SU-DHL-6 (cell line): ENCODE measurements around the gene CMTM5.
A peak's percentile ranks its signal among the peaks of the same experiment; 100 is the strongest.

Experiments
- H2AFZ ChIP-seq: fragments of 200-600 bp; sonication (generic); 2 replicates; pipeline ENCODE4 v1.6.1; 2014; ENCODE audit warnings: low read depth, mild to moderate bottlenecking, moderate library complexity, mixed read lengths, antibody characterized with exemption, low read length; ENCODE audit not compliant: severe bottlenecking
- H3F3A ChIP-seq: fragments of 200-600 bp; shearing (Covaris generic); 2 replicates; pipeline ENCODE4 v1.6.0; 2016; ENCODE audit warnings: antibody characterized with exemption, mild to moderate bottlenecking; ENCODE audit not compliant: insufficient read depth
- H3K27ac ChIP-seq: fragments of 200-600 bp; sonication (generic); 2 replicates; pipeline ENCODE4 v1.5.1; 2016; ENCODE audit warnings: low read depth, mild to moderate bottlenecking, low read length, moderate library complexity, mixed read lengths
- H3K27me3 ChIP-seq: fragments of 200-600 bp; sonication (generic), shearing (Covaris generic); 2 replicates; pipeline ENCODE4 v1.6.0; 2014; ENCODE audit warnings: mild to moderate bottlenecking, low read length
- H3K36me3 ChIP-seq: fragments of 200-600 bp; sonication (generic); 2 replicates; pipeline ENCODE4 v1.6.1; 2014; ENCODE audit warnings: mild to moderate bottlenecking, low read length, mixed read lengths
- H3K4me2 ChIP-seq: fragments of 300-600, 200-600 bp; shearing (Covaris generic), sonication (generic); 2 replicates; pipeline ENCODE4 v1.6.0; 2014; ENCODE audit warnings: low read length, low read depth, mild to moderate bottlenecking; ENCODE audit not compliant: poor library complexity, severe bottlenecking
- H3K4me3 ChIP-seq: fragments of 200-600 bp; sonication (generic); 2 replicates; pipeline ENCODE4 v1.5.1; 2014; ENCODE audit warnings: antibody characterized with exemption, low read length, mild to moderate bottlenecking, mixed read lengths; ENCODE audit not compliant: insufficient read depth, poor library complexity, severe bottlenecking
- H3K79me2 ChIP-seq: fragments of 200-600 bp; sonication (generic); 2 replicates; pipeline ENCODE4 v1.6.1; 2014; ENCODE audit warnings: mild to moderate bottlenecking, low read length, moderate library complexity; ENCODE audit not compliant: insufficient read depth
- H3K9ac ChIP-seq: fragments of 200-600 bp; sonication (generic); 2 replicates; pipeline ENCODE4 v1.7.0; 2014; ENCODE audit warnings: mild to moderate bottlenecking, low read length
- H3K9me2 ChIP-seq: fragments of 200-600 bp; sonication (generic); replicated peaks from 2 replicates; pipeline ENCODE4 v1.6.1; 2014; ENCODE audit warnings: low read length; ENCODE audit not compliant: insufficient read depth
- H3K9me3 ChIP-seq: fragments of 200-600 bp; sonication (generic); 2 replicates; pipeline ENCODE4 v1.6.1; 2014; ENCODE audit warnings: low read length, mixed read lengths; ENCODE audit not compliant: insufficient read depth
- H4K20me1 ChIP-seq: fragments of 200-600 bp; sonication (generic); 2 replicates; pipeline ENCODE4 v1.6.1; 2014; ENCODE audit warnings: low read depth, mild to moderate bottlenecking, antibody characterized with exemption, low read length, moderate library complexity, mixed read lengths
- CTCF ChIP-seq: fragments of 200-600 bp; sonication (generic); IDR thresholded peaks from one replicate; pipeline ENCODE4 v1.5.1; 2017; ENCODE audit warnings: antibody characterized with exemption, mild to moderate bottlenecking, low read length, moderate library complexity; ENCODE audit not compliant: insufficient read depth, poor library complexity, severe bottlenecking
- EZH2phosphoT487 ChIP-seq: fragments of 200-600 bp; sonication (generic), shearing (Covaris generic); conservative IDR thresholded peaks from 2 replicates; pipeline ENCODE4 v1.6.1; 2018; ENCODE audit warnings: mild to moderate bottlenecking, antibody characterized with exemption, low read length, moderate library complexity, mixed read lengths

CMTM5 gene

GRCh38 chr14:23378612-23379220 lies 1.9 kb downstream of the CMTM5 start:
- TF ChIP-seq EZH2phosphoT487 (no peak), CTCF (no peak)
- no peak overlapping the region for H3K4me2 ChIP-seq
- no peaks in the 10 kb centered on the region for H3K9me3 ChIP-seq
- H3K79me2 ChIP-seq = no peaks in the 10 kb centered on the region
- no peaks in the 10 kb centered on the region for H3K9me2 ChIP-seq
- no peaks in the 10 kb centered on the region for H3K36me3 ChIP-seq
- H3K4me3 ChIP-seq = no peak overlapping the region
- H4K20me1 ChIP-seq = no peaks in the 10 kb centered on the region
- no peak overlapping the region for H3K9ac ChIP-seq
- no peak overlapping the region for H2AFZ ChIP-seq
- H3F3A ChIP-seq = no peaks in the 10 kb centered on the region
- H3K27ac ChIP-seq = no peak overlapping the region
- no peaks in the 10 kb centered on the region for H3K27me3 ChIP-seq

GRCh38 chr14:23379366-23380196 lies 2.7 kb downstream of the CMTM5 start:
- Histone ChIP-seq H4K20me1 (no peaks in the 10 kb centered on the region), H3K4me3 (no peak overlapping the region), H3K79me2 (no peaks in the 10 kb centered on the region), H3K4me2 (no peak overlapping the region), H2AFZ (no peak overlapping the region), H3F3A (no peaks in the 10 kb centered on the region), H3K36me3 (no peaks in the 10 kb centered on the region), H3K9ac (no peak overlapping the region), H3K9me2 (no peaks in the 10 kb centered on the region), H3K9me3 (no peaks in the 10 kb centered on the region), H3K27ac (no peak overlapping the region), H3K27me3 (no peaks in the 10 kb centered on the region)
- TF ChIP-seq CTCF (peak; percentile 88), EZH2phosphoT487 (no peak)

GRCh38 chr14:23380197-23380914 lies 3.5 kb downstream of the CMTM5 start:
- Histone ChIP-seq H3K9ac (no peak overlapping the region), H3K9me2 (no peaks in the 10 kb centered on the region), H3K27me3 (no peaks in the 10 kb centered on the region), H4K20me1 (no peaks in the 10 kb centered on the region), H3K4me2 (no peak overlapping the region), H3K27ac (no peak overlapping the region), H3K79me2 (no peaks in the 10 kb centered on the region), H3K9me3 (no peaks in the 10 kb centered on the region), H3F3A (no peaks in the 10 kb centered on the region), H3K36me3 (no peaks in the 10 kb centered on the region), H2AFZ (no peak overlapping the region), H3K4me3 (no peak overlapping the region)
- TF ChIP-seq CTCF (no peak), EZH2phosphoT487 (no peak)
